Tongue (tissue), 2 donors: ENCODE results near the gene F2RL3. TPM values are rescaled to one million over a fixed set of nuclear protein-coding genes. Genes with fewer than 3 reads are reported as not detected.

Experiments
- DNase-seq: peaks from one replicate; pipeline ENCODE4 v3.0.0-alpha.2; 2015
- total RNA-seq: library from RNA; depleted of rRNA; stranded (reverse); fragments of >200 nt; gene quantifications from one replicate; pipeline ENCODE4 v1.2.3, GENCODE V29; 2014

F2RL3 gene
- total RNA-seq, 1 donor from 2014 or later = 1.3 TPM

GRCh38 chr19:16875584-16876555 lies 12.9 kb upstream of the F2RL3 start:
- no peak for DNase-seq

DNA sequence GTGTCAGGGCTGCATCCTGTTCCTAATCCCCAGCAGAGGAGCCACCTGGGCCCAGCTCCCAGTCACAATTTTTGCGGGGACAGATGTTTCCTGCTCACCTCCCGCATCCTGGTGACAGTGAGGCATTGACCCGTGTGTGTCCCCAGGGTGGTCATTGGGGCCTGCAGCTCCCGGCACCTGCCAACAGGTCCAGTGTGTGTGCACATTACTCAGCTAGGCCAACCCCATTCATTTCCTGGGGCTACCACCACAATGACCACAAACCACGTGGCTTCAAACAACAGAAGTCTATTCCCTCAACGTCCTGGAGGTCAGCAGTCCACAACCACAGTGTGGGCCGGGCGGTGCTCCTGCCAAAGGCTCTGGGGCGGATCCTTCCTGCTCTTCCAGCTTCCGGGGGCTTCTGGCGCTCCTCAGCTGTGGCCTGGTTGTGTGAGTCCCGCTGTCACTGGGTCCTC lies 11.9 kb upstream of the F2RL3 start:
- no peak for DNase-seq

GRCh38 chr19:16877581-16877980 lies 11.2 kb upstream of the F2RL3 start:
- DNase-seq = no peak

- no peak for DNase-seq
Observed at GRCh38 chr19:16878181-16878965, 10.4 kb upstream of the F2RL3 start.

DNA sequence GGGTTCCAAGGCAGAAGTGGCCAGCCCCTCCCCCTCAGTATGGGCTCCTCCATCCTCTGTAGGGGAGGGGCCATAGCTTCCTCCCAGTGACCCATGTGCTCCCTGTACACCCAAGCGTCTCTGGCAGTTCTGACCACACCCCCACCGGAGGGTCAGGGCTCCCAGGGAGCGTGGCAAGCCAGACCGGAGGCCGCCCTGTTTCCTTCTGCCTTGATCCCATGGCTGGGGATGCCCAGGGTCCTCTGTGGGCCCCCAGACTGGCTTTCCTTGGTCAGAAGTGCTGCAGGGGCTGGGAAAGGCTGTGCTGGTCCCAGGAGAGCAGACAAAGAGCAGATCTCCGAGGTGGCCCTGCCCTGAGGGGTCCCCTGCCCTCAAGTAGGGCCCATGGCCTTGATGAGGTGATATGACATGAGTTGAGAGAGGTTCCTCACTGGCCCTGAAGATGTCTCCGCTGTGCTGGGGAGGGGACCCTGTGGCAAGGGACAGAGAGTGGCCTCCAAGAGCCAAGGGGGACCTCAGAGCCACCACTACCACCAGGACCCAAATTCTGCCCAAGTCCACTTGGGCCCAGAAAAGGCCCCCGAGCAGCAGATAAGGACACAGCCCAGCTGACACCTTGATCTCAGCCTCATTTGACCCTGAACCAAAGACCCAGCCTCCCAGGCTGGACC lies 7.8 kb upstream of the F2RL3 start:
- DNase-seq = no peak

- no peak for DNase-seq
Observed at GRCh38 chr19:16882146-16882545, 6.7 kb upstream of the F2RL3 start.

DNA sequence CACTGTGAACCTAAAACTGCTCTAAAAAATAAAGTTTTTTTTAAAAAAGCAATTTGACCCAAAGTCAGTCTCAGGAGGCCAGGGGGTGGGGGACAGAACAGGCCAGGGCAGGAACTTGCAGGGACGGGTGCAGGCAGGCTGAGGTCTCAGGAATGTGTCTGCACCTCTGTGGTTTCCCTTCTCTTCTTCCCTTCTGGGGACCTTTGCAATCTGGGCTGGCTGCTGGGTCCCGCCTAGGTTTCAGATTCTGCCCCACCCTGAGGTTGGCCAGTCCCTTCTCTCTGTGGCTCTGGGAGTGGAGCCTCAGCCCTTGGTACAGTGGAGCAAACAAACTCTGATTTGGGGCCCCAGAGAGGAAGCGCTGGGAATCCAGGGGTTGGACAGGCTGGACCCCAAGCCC lies 5.3 kb upstream of the F2RL3 start:
- DNase-seq = no peak

GRCh38 chr19:16885166-16885565 lies 3.6 kb upstream of the F2RL3 start:
- DNase-seq = no peak

GRCh38 chr19:16886305-16886880 lies 2.4 kb upstream of the F2RL3 start:
- no peak for DNase-seq

GRCh38 chr19:16887353-16888265 lies 1.2 kb upstream of the F2RL3 start:
- no peak for DNase-seq

DNA sequence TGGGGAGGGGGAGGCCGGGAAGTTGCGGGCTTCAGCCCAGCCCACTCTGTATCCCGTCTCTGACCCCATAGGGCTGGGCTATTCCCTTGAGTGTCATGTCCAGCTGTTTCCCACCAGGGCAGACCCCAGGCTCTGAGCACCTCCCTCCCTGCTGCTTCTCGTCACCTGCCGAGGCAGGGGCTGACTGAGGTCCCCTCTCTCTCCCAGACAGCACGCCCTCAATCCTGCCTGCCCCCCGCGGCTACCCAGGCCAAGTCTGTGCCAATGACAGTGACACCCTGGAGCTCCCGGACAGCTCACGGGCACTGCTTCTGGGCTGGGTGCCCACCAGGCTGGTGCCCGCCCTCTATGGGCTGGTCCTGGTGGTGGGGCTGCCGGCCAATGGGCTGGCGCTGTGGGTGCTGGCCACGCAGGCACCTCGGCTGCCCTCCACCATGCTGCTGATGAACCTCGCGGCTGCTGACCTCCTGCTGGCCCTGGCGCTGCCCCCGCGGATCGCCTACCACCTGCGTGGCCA lies 625 bp downstream of the F2RL3 start:
- DNase-seq = no peak

- no peak for DNase-seq
Observed at GRCh38 chr19:16889883-16890460, 1.2 kb downstream of the F2RL3 start.

- no peak for DNase-seq
Observed at GRCh38 chr19:16890461-16891184, 1.8 kb downstream of the F2RL3 start.

DNA sequence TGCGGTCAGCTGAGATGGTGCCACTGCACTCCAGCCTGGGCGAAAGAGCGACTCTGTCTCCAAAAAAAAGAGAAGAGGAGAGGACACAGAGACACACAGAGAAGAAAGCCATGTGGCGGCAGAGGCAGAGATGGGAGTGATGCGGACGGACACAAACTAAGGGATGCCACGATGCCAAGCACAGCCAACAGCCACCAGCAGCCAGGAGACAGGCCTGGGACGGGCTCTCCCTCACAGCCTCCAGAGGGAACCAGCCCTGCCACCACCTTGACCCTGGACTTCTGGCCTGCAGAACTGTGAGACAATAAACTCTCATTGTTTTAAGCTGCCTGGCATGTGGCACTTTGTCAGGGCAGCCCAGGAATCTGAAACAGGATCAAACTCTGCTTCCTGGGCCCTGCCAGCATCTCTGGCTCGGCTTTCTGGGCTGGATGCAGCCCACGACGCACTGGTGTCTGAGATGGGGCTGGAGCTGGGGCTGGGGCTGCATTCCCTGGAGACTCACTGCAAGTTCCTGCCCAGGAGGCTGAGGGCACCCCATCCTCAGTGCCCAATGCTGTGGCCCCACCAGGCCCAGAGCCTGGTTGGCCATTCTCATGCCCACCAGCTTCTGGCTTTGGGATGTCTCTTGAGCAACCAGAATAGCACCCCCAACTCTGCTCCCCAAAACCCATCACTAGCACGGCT lies 3.0 kb downstream of the F2RL3 start:
- no peak for DNase-seq

DNA sequence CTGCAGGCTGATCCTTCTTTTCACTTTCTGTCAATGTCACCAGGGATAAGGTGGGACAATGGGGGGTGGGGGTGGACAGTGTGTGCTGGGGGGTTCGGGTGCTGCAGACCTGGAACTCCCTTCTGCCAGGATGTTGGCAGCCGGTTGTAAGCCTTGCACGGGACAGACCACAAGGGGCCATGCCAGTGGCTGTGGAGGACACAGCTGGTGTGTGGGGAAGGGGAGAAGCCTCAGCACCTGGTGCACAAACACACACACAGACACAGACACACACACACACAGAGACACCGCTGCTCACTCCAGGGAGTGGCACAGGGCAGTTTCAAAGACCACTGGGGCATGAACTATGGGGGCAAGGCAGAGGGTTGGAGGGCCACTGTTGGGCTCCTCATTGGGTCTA lies 3.6 kb downstream of the F2RL3 start:
- no peak for DNase-seq

- DNase-seq = no peak
Observed at GRCh38 chr19:16892868-16893685, 4.3 kb downstream of the F2RL3 start.

DNA sequence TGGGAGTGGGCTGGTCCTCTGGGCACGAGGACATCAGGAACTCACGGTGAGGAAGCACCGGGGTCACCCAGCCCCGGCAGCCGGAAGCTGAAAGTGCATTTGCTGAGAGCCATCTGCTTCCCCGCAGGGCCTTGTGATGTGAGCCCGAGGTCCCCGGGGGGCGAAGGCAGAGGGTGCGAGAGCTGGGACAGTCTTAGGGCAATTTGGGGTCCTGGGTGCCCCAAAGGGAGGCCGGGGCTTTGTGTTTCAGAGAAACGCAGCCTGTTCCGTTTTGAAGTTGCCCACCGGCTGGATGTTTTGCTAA lies 4.8 kb downstream of the F2RL3 start:
- no peak for DNase-seq

- no peak for DNase-seq
Observed at GRCh38 chr19:16894080-16894479, 5.3 kb downstream of the F2RL3 start.
